ENCODE data around the gene UBE2L6. TPM values are rescaled to one million over a fixed set of nuclear protein-coding genes. Genes with fewer than 3 reads are reported as not detected.
A peak's percentile ranks its signal among the peaks of the same experiment; 100 is the strongest.

The UBE2L6 gene
- total and polyA plus RNA-seq, 4 donors, result 18.6 to 97.2 (median 65.1) TPM

- peak overlapping the region; percentile 66 to 81 for H3K27ac ChIP-seq (ENCODE audit: low read depth in 1 of 2, low read length in 2 of 2)
- no peaks in the 10 kb centered on the region for H3K9me3 ChIP-seq (ENCODE audit: control insufficient read depth in 4 of 4, low read length in 3 of 4)
- peaks cover 15 to 50% (median 42%) of the 10 kb centered on the region in 4 donors for H3K36me3 ChIP-seq (ENCODE audit: control insufficient read depth in 4 of 4, insufficient read depth in 3 of 4, low read depth in 1 of 4, low read length in 3 of 4)
- no peaks in the 10 kb centered on the region for H3K27me3 ChIP-seq (ENCODE audit: control insufficient read depth in 4 of 4, insufficient read depth in 4 of 4, low read length in 3 of 4)
- H3K4me1 ChIP-seq (ENCODE audit: control insufficient read depth in 4 of 4, insufficient read depth in 4 of 4, low read length in 3 of 4), result peaks cover 11 to 74% (median 67%) of the 10 kb centered on the region in 4 donors
- DNase-seq (ENCODE audit: low spot score), result no peak
- 28% methylated on average over 1 of the region's 1 CpG for WGBS
- TF ChIP-seq RXRA (IDR thresholded peaks at IDR 0.05) (peak; percentile 44 to 67), RAD21 (IDR thresholded peaks at IDR 0.05) (peak; percentile 11 to 37), SP1 (IDR thresholded peaks at IDR 0.05) (peak; percentile 55), HNF4G (IDR thresholded peaks at IDR 0.05) (no peak), GABPA (IDR thresholded peaks at IDR 0.05 in 1 of 2, conservative IDR thresholded peaks at IDR 0.05 in 1 of 2) (no peak), FOXA1 (IDR thresholded peaks at IDR 0.05) (no peak), HNF4A (conservative IDR thresholded peaks at IDR 0.05) (peak; percentile 21 to 60), TAF1 (conservative IDR thresholded peaks at IDR 0.05) (no peak), JUND (IDR thresholded peaks at IDR 0.05) (no peak), CTCF (IDR thresholded peaks at IDR 0.05; ENCODE audit: low read depth, low read length, missing input control) (no peak), YY1 (IDR thresholded peaks at IDR 0.05) (peak; percentile 50), NR2F2 (IDR thresholded peaks at IDR 0.05) (no peak), EGR1 (IDR thresholded peaks at IDR 0.05; ENCODE audit: low read depth in 2 of 2) (peak in 1 of 2 donors; percentile 51), FOXA2 (IDR thresholded peaks at IDR 0.05) (no peak), ATF3 (IDR thresholded peaks at IDR 0.05) (no peak)
- TF ChIP-seq, protein P1, sequence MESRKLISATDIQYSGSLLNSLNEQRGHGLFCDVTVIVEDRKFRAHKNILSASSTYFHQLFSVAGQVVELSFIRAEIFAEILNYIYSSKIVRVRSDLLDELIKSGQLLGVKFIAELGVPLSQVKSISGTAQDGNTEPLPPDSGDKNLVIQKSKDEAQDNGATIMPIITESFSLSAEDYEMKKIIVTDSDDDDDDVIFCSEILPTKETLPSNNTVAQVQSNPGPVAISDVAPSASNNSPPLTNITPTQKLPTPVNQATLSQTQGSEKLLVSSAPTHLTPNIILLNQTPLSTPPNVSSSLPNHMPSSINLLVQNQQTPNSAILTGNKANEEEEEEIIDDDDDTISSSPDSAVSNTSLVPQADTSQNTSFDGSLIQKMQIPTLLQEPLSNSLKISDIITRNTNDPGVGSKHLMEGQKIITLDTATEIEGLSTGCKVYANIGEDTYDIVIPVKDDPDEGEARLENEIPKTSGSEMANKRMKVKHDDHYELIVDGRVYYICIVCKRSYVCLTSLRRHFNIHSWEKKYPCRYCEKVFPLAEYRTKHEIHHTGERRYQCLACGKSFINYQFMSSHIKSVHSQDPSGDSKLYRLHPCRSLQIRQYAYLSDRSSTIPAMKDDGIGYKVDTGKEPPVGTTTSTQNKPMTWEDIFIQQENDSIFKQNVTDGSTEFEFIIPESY (IDR thresholded peaks at IDR 0.05), result no peak
- TF ChIP-seq, protein P2, sequence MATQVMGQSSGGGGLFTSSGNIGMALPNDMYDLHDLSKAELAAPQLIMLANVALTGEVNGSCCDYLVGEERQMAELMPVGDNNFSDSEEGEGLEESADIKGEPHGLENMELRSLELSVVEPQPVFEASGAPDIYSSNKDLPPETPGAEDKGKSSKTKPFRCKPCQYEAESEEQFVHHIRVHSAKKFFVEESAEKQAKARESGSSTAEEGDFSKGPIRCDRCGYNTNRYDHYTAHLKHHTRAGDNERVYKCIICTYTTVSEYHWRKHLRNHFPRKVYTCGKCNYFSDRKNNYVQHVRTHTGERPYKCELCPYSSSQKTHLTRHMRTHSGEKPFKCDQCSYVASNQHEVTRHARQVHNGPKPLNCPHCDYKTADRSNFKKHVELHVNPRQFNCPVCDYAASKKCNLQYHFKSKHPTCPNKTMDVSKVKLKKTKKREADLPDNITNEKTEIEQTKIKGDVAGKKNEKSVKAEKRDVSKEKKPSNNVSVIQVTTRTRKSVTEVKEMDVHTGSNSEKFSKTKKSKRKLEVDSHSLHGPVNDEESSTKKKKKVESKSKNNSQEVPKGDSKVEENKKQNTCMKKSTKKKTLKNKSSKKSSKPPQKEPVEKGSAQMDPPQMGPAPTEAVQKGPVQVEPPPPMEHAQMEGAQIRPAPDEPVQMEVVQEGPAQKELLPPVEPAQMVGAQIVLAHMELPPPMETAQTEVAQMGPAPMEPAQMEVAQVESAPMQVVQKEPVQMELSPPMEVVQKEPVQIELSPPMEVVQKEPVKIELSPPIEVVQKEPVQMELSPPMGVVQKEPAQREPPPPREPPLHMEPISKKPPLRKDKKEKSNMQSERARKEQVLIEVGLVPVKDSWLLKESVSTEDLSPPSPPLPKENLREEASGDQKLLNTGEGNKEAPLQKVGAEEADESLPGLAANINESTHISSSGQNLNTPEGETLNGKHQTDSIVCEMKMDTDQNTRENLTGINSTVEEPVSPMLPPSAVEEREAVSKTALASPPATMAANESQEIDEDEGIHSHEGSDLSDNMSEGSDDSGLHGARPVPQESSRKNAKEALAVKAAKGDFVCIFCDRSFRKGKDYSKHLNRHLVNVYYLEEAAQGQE (IDR thresholded peaks at IDR 0.05), result peak; percentile 62
- TF ChIP-seq, protein P3, sequence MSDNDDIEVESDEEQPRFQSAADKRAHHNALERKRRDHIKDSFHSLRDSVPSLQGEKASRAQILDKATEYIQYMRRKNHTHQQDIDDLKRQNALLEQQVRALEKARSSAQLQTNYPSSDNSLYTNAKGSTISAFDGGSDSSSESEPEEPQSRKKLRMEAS (IDR thresholded peaks at IDR 0.05), result no peak
- no peak overlapping the region for H3K4me3 ChIP-seq (ENCODE audit: low read depth in 1 of 3, low read length in 3 of 3)
- no peak overlapping the region for H3K9ac ChIP-seq (ENCODE audit: low read depth in 1 of 2, low read length in 2 of 2)
Measured at GRCh38 chr11:57615308-57615707, 47.8 kb upstream of the UBE2L6 start.

Measured in liver (tissue), 9 donors.